IMR-90 (cell line): ENCODE data around the gene SPDYE16. TPM values are rescaled to one million over a fixed set of nuclear protein-coding genes. Genes with fewer than 3 reads are reported as not detected.
A peak's percentile ranks its signal among the peaks of the same experiment; 100 is the strongest.
"Not testable (repeated sequence)": the region's sequence is repeated elsewhere in the genome, so short reads cannot be mapped to it uniquely, and the experiment has no call there.

Experiments
- ATAC-seq: fragments of 200-7000 bp; cut with Tn5 transposase; 2 replicates; pipeline ENCODE4 v1.9.1; 2020; ENCODE audit warnings: low read depth, mild to moderate bottlenecking, moderate library complexity
- BruUV-seq: library from RNA; stranded (reverse); fragments of 400-500 nt; replicated peaks from 2 replicates; lab custom pipeline; 2021; lab: Mats Ljungman, UMichigan
- CTCF ChIA-PET: fragments of 300-600 bp; formaldehyde crosslinking; extraction: SDS; loops from one replicate; lab custom pipeline; 2021; ENCODE audit warnings: antibody characterized with exemption; lab: Yijun Ruan, JAX
- POLR2A ChIA-PET: fragments of 300-600 bp; sonication (Branson Sonifier 250); formaldehyde crosslinking; loops from one replicate; lab custom pipeline; 2022; ENCODE audit warnings: antibody characterized with exemption; ENCODE audit not compliant: unreplicated experiment; lab: Charles Lee
- DNase-seq: peaks from one replicate; pipeline ENCODE4 v3.0.0; 2013
- H2AFZ ChIP-seq: replicated peaks from 2 replicates; pipeline ENCODE3; 2013; ENCODE audit warnings: low read length, mild to moderate bottlenecking; ENCODE audit not compliant: poor library complexity
- H2AK5ac ChIP-seq: 2 replicates; pipeline ENCODE4 v1.6.1; 2013; ENCODE audit warnings: low read depth, low read length, inconsistent platforms
- H2AK9ac ChIP-seq: replicated peaks from 2 replicates; pipeline ENCODE3; 2013; ENCODE audit warnings: mild to moderate bottlenecking, low read depth, low read length, moderate library complexity; ENCODE audit not compliant: poor library complexity
- H2BK120ac ChIP-seq: 2 replicates; pipeline ENCODE4 v1.6.1; 2013; ENCODE audit warnings: low read depth, low read length, inconsistent platforms
- H2BK15ac ChIP-seq: 3 replicates; pipeline ENCODE4 v1.6.1; 2013; ENCODE audit warnings: low read depth, low read length, inconsistent platforms
- H2BK20ac ChIP-seq: 2 replicates; pipeline ENCODE4 v1.6.1; 2013; ENCODE audit warnings: low read depth, mild to moderate bottlenecking, inconsistent platforms, low read length, moderate library complexity
- H2BK5ac ChIP-seq: 2 replicates; pipeline ENCODE4 v1.6.1; 2013; ENCODE audit warnings: mild to moderate bottlenecking, low read depth, low read length, inconsistent platforms; ENCODE audit not compliant: poor library complexity, severe bottlenecking
- H3K14ac ChIP-seq: replicated peaks from 2 replicates; pipeline ENCODE4 v1.6.1; 2013; ENCODE audit warnings: low read depth, low read length, inconsistent platforms
- H3K18ac ChIP-seq: 2 replicates; pipeline ENCODE4 v1.6.1; 2013; ENCODE audit warnings: low read depth, low read length, control low read depth
- H3K23ac ChIP-seq: 2 replicates; pipeline ENCODE4 v1.6.1; 2013; ENCODE audit warnings: low read depth, low read length, inconsistent platforms
- H3K27ac ChIP-seq: 2 replicates; pipeline ENCODE4 v1.5.1; 2013; ENCODE audit warnings: mild to moderate bottlenecking, control low read depth, low read length; ENCODE audit not compliant: insufficient read depth
- H3K27me3 ChIP-seq: 2 replicates; pipeline ENCODE4 v1.6.1; 2013; ENCODE audit warnings: low read length; ENCODE audit not compliant: control insufficient read depth, insufficient read depth
- H3K36me3 ChIP-seq: 2 replicates; pipeline ENCODE4 v1.6.1; 2013; ENCODE audit warnings: low read length, mixed read lengths; ENCODE audit not compliant: control insufficient read depth, insufficient read depth
- H3K4ac ChIP-seq: 2 replicates; pipeline ENCODE4 v1.6.1; 2013; ENCODE audit warnings: low read depth, low read length, inconsistent platforms
- H3K4me1 ChIP-seq: 2 replicates; pipeline ENCODE4 v1.6.1; 2013; ENCODE audit warnings: low read length, mixed read lengths; ENCODE audit not compliant: control insufficient read depth, insufficient read depth
- H3K4me2 ChIP-seq: 2 replicates; pipeline ENCODE4 v1.6.1; 2013; ENCODE audit warnings: low read depth, mild to moderate bottlenecking, control low read depth, low read length, moderate library complexity
- H3K4me3 ChIP-seq: 2 replicates; pipeline ENCODE4 v1.5.1; 2013; ENCODE audit warnings: low read depth, mild to moderate bottlenecking, control low read depth, low read length, moderate library complexity; ENCODE audit not compliant: insufficient read depth
- H3K56ac ChIP-seq: 2 replicates; pipeline ENCODE4 v1.6.1; 2013; ENCODE audit warnings: low read length, inconsistent platforms; ENCODE audit not compliant: insufficient read depth; ENCODE audit errors: extremely low read depth
- H3K79me1 ChIP-seq, 2 experiments: 2 replicates each; pipeline ENCODE4 v1.6.1; 2013; ENCODE audit warnings: low read length in 2 of 2, inconsistent platforms in 1 of 2, low read depth in 1 of 2
- H3K9ac ChIP-seq: 2 replicates; pipeline ENCODE4 v1.6.1; 2013; ENCODE audit warnings: low read depth, low read length, control low read depth
- H3K9me1 ChIP-seq: 2 replicates; pipeline ENCODE4 v1.6.1; 2013; ENCODE audit warnings: low read length, inconsistent platforms; ENCODE audit not compliant: insufficient read depth
- H3K9me3 ChIP-seq: 2 replicates; pipeline ENCODE4 v1.6.1; 2013; ENCODE audit warnings: low read length; ENCODE audit not compliant: control insufficient read depth, insufficient read depth
- H4K20me1 ChIP-seq: 2 replicates; pipeline ENCODE4 v1.6.1; 2013; ENCODE audit warnings: low read length, inconsistent platforms; ENCODE audit not compliant: insufficient read depth
- H4K5ac ChIP-seq: 2 replicates; pipeline ENCODE4 v1.6.1; 2013; ENCODE audit warnings: mild to moderate bottlenecking, low read depth, low read length, control low read depth
- H4K8ac ChIP-seq, 2 experiments: 2 replicates each; pipeline ENCODE4 v1.6.1; 2013; ENCODE audit warnings: low read depth in 2 of 2, low read length in 2 of 2, control low read depth in 1 of 2, inconsistent platforms in 1 of 2
- H4K91ac ChIP-seq: 2 replicates; pipeline ENCODE4 v1.6.1; 2013; ENCODE audit warnings: low read depth, low read length, inconsistent platforms; ENCODE audit not compliant: insufficient read depth
- CEBPB ChIP-seq: IDR thresholded peaks from 2 replicates; pipeline ENCODE4 v1.6.1; 2012; ENCODE audit warnings: low read depth, low read length, improper control_type of control experiment
- WGBS, 2 experiments: methylation state at CpG; one replicate each; pipeline versions ENCODE4 v1.1.5 to v1.1.7; 2013; ENCODE audit warnings: missing lambda C conversion rate in 2 of 2; ENCODE audit not compliant: insufficient read length in 1 of 2; ENCODE audit errors: extremely low coverage in 2 of 2; 5-methylcytosine and 5-hydroxymethylcytosine counted together
- dilution Hi-C: fragments of 300-500 bp; cut with HindIII; formaldehyde crosslinking; loops from one replicate; pipeline ENCODE4 v1.14.3; 2018; ENCODE audit warnings: low sequenced_read_pairs; ENCODE audit not compliant: unreplicated experiment
- in situ Hi-C: fragments of 300-500 bp; cut with MboI; formaldehyde crosslinking; loops from 3 replicates; pipeline ENCODE4 v1.14.3; 2019; ENCODE audit warnings: low sequenced_read_pairs, inconsistent platforms, mixed read lengths
- intact Hi-C: fragments of 100-400 bp; cut with micrococcal nuclease; formaldehyde crosslinking; loops from 2 replicates; pipeline ENCODE4 v1.10.0; 2022
- polyA plus RNA-seq, 3 experiments: library from polyadenylated mRNA; depleted of rRNA; stranded (reverse); fragments of >200 nt; gene quantifications; 2 replicates each; pipeline ENCODE4 v1.2.3, GENCODE V29; 2012; ENCODE audit warnings: low replicate concordance in 1 of 3
- total RNA-seq: library from RNA; depleted of rRNA; stranded (reverse); fragments of >200 nt; gene quantifications from 2 replicates; pipeline ENCODE4 v1.2.3, GENCODE V29; 2012

The SPDYE16 gene
- total and polyA plus RNA-seq, 2 of the 4 experiments (the other 2 are of a cell fraction), result not detected

DNA sequence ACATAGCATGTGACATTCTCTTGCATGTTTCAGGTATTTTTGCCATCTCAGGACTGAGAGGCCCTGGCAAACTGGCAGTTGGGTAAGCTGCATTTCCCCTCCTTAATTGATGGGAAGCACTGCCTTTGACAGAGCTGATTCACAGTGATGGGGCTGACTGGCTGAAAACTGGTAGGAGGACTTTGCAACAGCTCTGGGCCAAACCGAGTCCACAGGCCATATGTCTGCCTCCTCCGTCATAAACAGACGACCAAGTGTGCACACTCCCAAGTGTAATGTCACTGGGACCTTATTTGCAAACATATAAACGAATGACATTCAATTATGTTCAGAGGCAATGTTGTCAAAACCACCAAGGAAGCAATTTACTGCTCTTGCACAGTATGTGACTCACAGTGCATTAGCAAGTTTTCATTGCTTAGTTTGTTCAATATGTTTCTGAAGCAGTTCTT, 27.3 kb upstream of the SPDYE16 start:
- H2AK5ac ChIP-seq, H3K56ac ChIP-seq, in situ Hi-C loops, H3K9me1 ChIP-seq, H4K5ac ChIP-seq, dilution Hi-C loops, H3K36me3 ChIP-seq, H2BK15ac ChIP-seq, H3K27me3 ChIP-seq, H4K20me1 ChIP-seq, H2BK120ac ChIP-seq, H3K14ac ChIP-seq, H3K4ac ChIP-seq, POLR2A ChIA-PET, H2BK20ac ChIP-seq, H3K4me1 ChIP-seq, CTCF ChIA-PET, H2AK9ac ChIP-seq, H3K9me3 ChIP-seq, intact Hi-C loops, H4K8ac ChIP-seq, H4K91ac ChIP-seq, BruUV-seq, H3K9ac ChIP-seq, H3K4me3 ChIP-seq, H3K23ac ChIP-seq, H2AFZ ChIP-seq, H3K18ac ChIP-seq, H3K27ac ChIP-seq: not testable (repeated sequence)
- DNase-seq (peak; percentile 39), ATAC-seq (peak; percentile 73)
- peak; percentile 32; the same call in 1 of the 2 replicates for TF ChIP-seq CEBPB
- Histone ChIP-seq H3K4me2 (0 out of 2 replicates have a peak overlapping the region, but pooled peaks have one; percentile 46), H3K79me1 (peaks cover 6 to 27% of the 10 kb centered on the region in 2 experiments), H2BK5ac (peak overlapping the region; percentile 7)
- 80% methylated on average over 1 of the region's 4 CpGs; no CpG with 5 or more reads in 1 of the 2 experiments for WGBS, 2 experiments

DNA sequence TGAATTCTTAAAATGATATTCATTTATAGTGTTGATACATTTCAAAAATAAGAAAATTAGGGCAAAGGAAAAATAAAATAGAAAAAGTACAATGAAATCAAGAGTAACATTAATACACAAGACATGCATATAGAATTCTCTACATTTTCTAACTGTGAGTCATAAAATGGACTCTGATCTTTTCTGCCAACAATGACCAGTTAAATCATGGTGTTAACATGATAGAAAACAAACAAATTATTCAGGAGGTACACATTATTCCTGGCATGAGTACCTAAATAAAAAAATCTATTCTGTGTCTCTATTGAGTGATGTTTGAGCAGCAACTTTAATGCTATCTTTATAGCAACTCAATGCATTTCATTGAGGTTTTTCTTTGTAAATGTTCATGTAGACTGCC, 25.6 kb upstream of the SPDYE16 start:
- H4K20me1 ChIP-seq, in situ Hi-C loops, POLR2A ChIA-PET: not testable (repeated sequence)

More for the DNA sequence above, 25.6 kb upstream of the SPDYE16 start:
- H3K9ac ChIP-seq, H3K18ac ChIP-seq, H4K8ac ChIP-seq, H3K14ac ChIP-seq, dilution Hi-C loops, H3K56ac ChIP-seq, H3K23ac ChIP-seq, H2BK20ac ChIP-seq, H2AK9ac ChIP-seq, H4K5ac ChIP-seq, H3K4me3 ChIP-seq, H3K4me1 ChIP-seq, H3K27me3 ChIP-seq, H4K91ac ChIP-seq, H2BK5ac ChIP-seq, H2BK120ac ChIP-seq, CTCF ChIA-PET, H2AK5ac ChIP-seq, H3K27ac ChIP-seq, intact Hi-C loops, H2AFZ ChIP-seq, H3K4ac ChIP-seq, H2BK15ac ChIP-seq, H3K9me3 ChIP-seq, BruUV-seq, H3K9me1 ChIP-seq, H3K4me2 ChIP-seq, H3K36me3 ChIP-seq: not testable (repeated sequence)
- ATAC-seq (peak; percentile 74), DNase-seq (peak; percentile 61)
- peaks cover 6 to 27% of the 10 kb centered on the region in 2 experiments for H3K79me1 ChIP-seq
